HepG2 (cell line): Measurements from ENCODE around the gene CCDC57. TPM values are rescaled to one million over a fixed set of nuclear protein-coding genes. Genes with fewer than 3 reads are reported as not detected.

Experiments
- ATF7 ChIP-seq, 2 experiments: fragments of 450-650 bp in 1 of 2; sonication (generic) in 1 of 2; formaldehyde crosslinking in 1 of 2; IDR thresholded peaks; 2 replicates each; pipeline versions ENCODE4 v1.4.0 to v1.6.1; 2016 to 2020; ENCODE audit warnings: antibody characterized with exemption in 1 of 2, mild to moderate bottlenecking in 1 of 2, missing genetic modification reagents in 1 of 2
- ATM ChIP-seq: fragments of 450-650 bp; IDR thresholded peaks from 2 replicates; pipeline ENCODE4 v1.7.1; 2017; ENCODE audit warnings: mild to moderate bottlenecking, borderline replicate concordance
- CEBPG ChIP-seq: IDR thresholded peaks from 2 replicates; pipeline ENCODE4 v1.6.1; 2016
- ETS1 ChIP-seq: sonication (generic); formaldehyde crosslinking; IDR thresholded peaks from 2 replicates; pipeline ENCODE4 v1.4.0; 2020; ENCODE audit warnings: missing genetic modification reagents
- GPBP1L1 ChIP-seq: sonication (generic); formaldehyde crosslinking; IDR thresholded peaks from 2 replicates; pipeline ENCODE4 v1.5.0; 2020; ENCODE audit warnings: mild to moderate bottlenecking, missing genetic modification reagents
- ISL2 ChIP-seq: sonication (generic); formaldehyde crosslinking; IDR thresholded peaks from 2 replicates; pipeline ENCODE4 v1.5.0; 2020; ENCODE audit warnings: missing genetic modification reagents
- KAT2B ChIP-seq: fragments of 150-350 bp; IDR thresholded peaks from 2 replicates; pipeline ENCODE4 v1.6.1; 2014; ENCODE audit warnings: low read depth, low read length, borderline replicate concordance
- KMT2B ChIP-seq: IDR thresholded peaks from 2 replicates; pipeline ENCODE4 v1.6.1; 2016; ENCODE audit warnings: missing genetic modification reagents, missing compliant biosample characterization
- NBN ChIP-seq: fragments of 450-650 bp; conservative IDR thresholded peaks from 2 replicates; pipeline ENCODE4 v1.6.1; 2017
- NFE2L1 ChIP-seq: sonication (generic); formaldehyde crosslinking; IDR thresholded peaks from 2 replicates; pipeline ENCODE4 v1.4.0; 2020; ENCODE audit warnings: missing genetic modification reagents, mild to moderate bottlenecking, borderline replicate concordance
- NR1H2 ChIP-seq: sonication (generic); formaldehyde crosslinking; IDR thresholded peaks from 2 replicates; pipeline ENCODE4 v1.8.1; 2022; ENCODE audit warnings: low read depth, missing genetic modification reagents, borderline replicate concordance
- POLR2AphosphoS2 ChIP-seq: IDR thresholded peaks from 2 replicates; pipeline ENCODE4 v1.6.1; 2011; ENCODE audit warnings: low read depth, low read length, improper control_type of control experiment
- RARA ChIP-seq: IDR thresholded peaks from 2 replicates; pipeline ENCODE4 v1.6.1; 2016; ENCODE audit warnings: missing genetic modification reagents, missing compliant biosample characterization
- SMAD9 ChIP-seq: sonication (generic); formaldehyde crosslinking; IDR thresholded peaks from 2 replicates; pipeline ENCODE4 v1.5.1; 2020; ENCODE audit warnings: mild to moderate bottlenecking, missing genetic modification reagents
- SMARCE1 ChIP-seq: fragments of 450-650 bp; IDR thresholded peaks from 2 replicates; pipeline ENCODE4 v1.6.1; 2017; ENCODE audit warnings: borderline replicate concordance
- SMC3 ChIP-seq: IDR thresholded peaks from 2 replicates; pipeline ENCODE4 v1.6.1; 2011; ENCODE audit warnings: low read length, improper control_type of control experiment
- SMYD3 ChIP-seq: sonication (generic); formaldehyde crosslinking; IDR thresholded peaks from 2 replicates; pipeline ENCODE4 v1.8.1; 2023; ENCODE audit warnings: mild to moderate bottlenecking, missing genetic modification reagents
- ZFP37 ChIP-seq: sonication (generic); formaldehyde crosslinking; IDR thresholded peaks from 2 replicates; pipeline ENCODE4 v1.4.0; 2020; ENCODE audit warnings: missing genetic modification reagents, borderline replicate concordance
- ZKSCAN1 ChIP-seq: fragments of 150-350 bp; IDR thresholded peaks from 2 replicates; pipeline ENCODE4 v1.6.1; 2014; ENCODE audit warnings: low read length
- ZNF205 ChIP-seq: IDR thresholded peaks from 2 replicates; pipeline ENCODE4 v1.6.1; 2018; ENCODE audit warnings: missing biosample characterization, missing genetic modification reagents
- ZNF207 ChIP-seq: fragments of 450-650 bp; IDR thresholded peaks from 2 replicates; pipeline ENCODE4 v1.6.1; 2016; ENCODE audit warnings: antibody characterized with exemption, borderline replicate concordance
- ZNF337 ChIP-seq: sonication (generic); formaldehyde crosslinking; IDR thresholded peaks from 2 replicates; pipeline ENCODE4 v1.5.1; 2020; ENCODE audit warnings: missing genetic modification reagents, low read depth, mild to moderate bottlenecking, borderline replicate concordance
- ZNF660 ChIP-seq: sonication (generic); formaldehyde crosslinking; IDR thresholded peaks from 2 replicates; pipeline ENCODE4 v1.5.1; 2020; ENCODE audit warnings: mild to moderate bottlenecking, low read depth, missing genetic modification reagents, borderline replicate concordance
- polyA plus RNA-seq, 8 experiments: library from polyadenylated mRNA; depleted of rRNA in 3 of 8; stranded (reverse) in 7 of 8; unstranded in 1 of 8; fragments of >200 nt; fragmentation: Illumina TruSeq in 4 of 8; extraction: Trizol in 4 of 8; gene quantifications; 2 replicates each; pipeline versions ENCODE4 v1.2.1 to v1.2.3, GENCODE V29; 2011 to 2016; ENCODE audit warnings: low read depth in 4 of 8, missing spikeins in 1 of 8, mixed read lengths in 1 of 8; ENCODE audit not compliant: insufficient read depth in 1 of 8
- total RNA-seq, 5 experiments: library from RNA; depleted of rRNA; stranded (reverse); fragments of >200 nt; fragmentation: Illumina TruSeq; extraction: Trizol; gene quantifications; 2 replicates each; pipeline ENCODE4 v1.2.3, GENCODE V29; 2016; ENCODE audit warnings: low read depth in 1 of 5
- TF ChIP-seq, protein P1 (sequence below): sonication (generic); formaldehyde crosslinking; IDR thresholded peaks from 2 replicates; pipeline ENCODE4 v1.8.1; 2023; ENCODE audit warnings: missing genetic modification reagents, mild to moderate bottlenecking, borderline replicate concordance
- TF ChIP-seq, protein P2 (sequence below): sonication (generic); formaldehyde crosslinking; IDR thresholded peaks from 2 replicates; pipeline ENCODE4 v1.5.0; 2020; ENCODE audit warnings: mild to moderate bottlenecking, missing genetic modification reagents, borderline replicate concordance

CCDC57 gene
- total and polyA plus RNA-seq, 2 of the 13 experiments (the other 11 are each of a cell fraction or from before 2014, with no cell fraction given) = 59.3 to 59.9 TPM

DNA sequence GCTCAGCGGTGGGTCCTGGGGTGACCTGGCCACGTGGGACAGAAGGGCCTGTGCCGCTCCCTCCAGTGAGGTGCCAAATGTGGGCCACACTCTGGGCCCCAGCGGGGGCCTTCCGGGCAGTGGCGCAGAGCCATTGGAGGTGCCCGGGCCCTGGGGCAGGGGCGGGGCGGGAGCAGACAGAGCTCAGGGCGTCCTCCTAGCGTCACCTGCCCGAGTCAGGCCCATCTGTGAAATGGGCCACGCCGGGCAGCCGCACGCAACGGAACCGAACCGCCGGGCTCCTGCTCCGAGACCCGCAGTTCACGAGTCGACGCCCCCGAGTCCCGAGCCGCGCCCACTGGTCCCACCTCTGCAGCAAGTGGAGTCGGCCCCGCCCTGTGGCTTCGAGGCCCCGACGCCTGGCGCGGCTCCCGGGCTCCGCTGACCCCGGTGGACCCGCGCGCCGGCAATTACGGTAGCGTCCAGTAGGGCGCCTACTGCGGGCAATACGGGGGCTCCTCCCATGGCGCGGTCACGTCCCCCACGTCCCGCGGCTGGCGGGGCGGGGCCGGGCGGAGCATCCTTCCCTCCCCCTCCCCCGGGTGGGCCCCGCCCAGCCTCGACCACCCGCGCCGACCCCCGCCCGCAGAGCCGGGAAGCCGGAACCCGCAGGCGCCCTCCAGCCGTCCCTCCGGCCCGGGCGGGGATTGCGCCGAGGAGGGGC lies 18.1 kb upstream of the CCDC57 start (continued):
- TF ChIP-seq RARA = peak; percentile 86
- TF ChIP-seq ETS1 (CRISPR knock-in tag) = peak; percentile 98
- no peak for TF ChIP-seq ZNF207
- no peak for TF ChIP-seq ZNF205 (CRISPR knock-in tag)
- peak; percentile 84; the same call in 1 of the 2 replicates for TF ChIP-seq NR1H2 (CRISPR knock-in tag)
- TF ChIP-seq SMYD3 = peak; percentile 98
- TF ChIP-seq ZNF337 (CRISPR knock-in tag) = peak; percentile 81; the same call in 1 of the 2 replicates
- TF ChIP-seq, protein P1, sequence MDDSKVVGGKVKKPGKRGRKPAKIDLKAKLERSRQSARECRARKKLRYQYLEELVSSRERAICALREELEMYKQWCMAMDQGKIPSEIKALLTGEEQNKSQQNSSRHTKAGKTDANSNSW (CRISPR knock-in tag) = peak; percentile 61; the same call in 1 of the 2 replicates
- no peak for TF ChIP-seq NBN
- TF ChIP-seq KMT2B (CRISPR knock-in tag) = peak; percentile 80
- peak; percentile 78; the same call in 1 of the 2 replicates for TF ChIP-seq ZNF660
- peak; percentile 85 for TF ChIP-seq ISL2 (CRISPR knock-in tag)
- TF ChIP-seq SMAD9 (CRISPR knock-in tag) = peak; percentile 89; the same call in 1 of the 2 replicates
- peak; percentile 57 for TF ChIP-seq CEBPG
- peak; percentile 93 for TF ChIP-seq ZKSCAN1
- peak; percentile 95; the same call in 1 of the 2 replicates for TF ChIP-seq NFE2L1 (CRISPR knock-in tag)
- no peak for TF ChIP-seq ATF7 (IDR thresholded peaks at IDR 0.05)
- TF ChIP-seq ATF7 (CRISPR knock-in tag; IDR thresholded peaks at IDR 0.05) = peak; percentile 81; the same call in 1 of the 2 replicates
- TF ChIP-seq GPBP1L1 (CRISPR knock-in tag) = no peak
- peak; percentile 28; the same call in 1 of the 2 replicates for TF ChIP-seq POLR2AphosphoS2
- peak; percentile 97 for TF ChIP-seq ZFP37 (CRISPR knock-in tag)
- no peak for TF ChIP-seq ATM
- TF ChIP-seq SMC3 = no peak
- TF ChIP-seq SMARCE1 = no peak
- TF ChIP-seq KAT2B = no peak
- TF ChIP-seq, protein P2, sequence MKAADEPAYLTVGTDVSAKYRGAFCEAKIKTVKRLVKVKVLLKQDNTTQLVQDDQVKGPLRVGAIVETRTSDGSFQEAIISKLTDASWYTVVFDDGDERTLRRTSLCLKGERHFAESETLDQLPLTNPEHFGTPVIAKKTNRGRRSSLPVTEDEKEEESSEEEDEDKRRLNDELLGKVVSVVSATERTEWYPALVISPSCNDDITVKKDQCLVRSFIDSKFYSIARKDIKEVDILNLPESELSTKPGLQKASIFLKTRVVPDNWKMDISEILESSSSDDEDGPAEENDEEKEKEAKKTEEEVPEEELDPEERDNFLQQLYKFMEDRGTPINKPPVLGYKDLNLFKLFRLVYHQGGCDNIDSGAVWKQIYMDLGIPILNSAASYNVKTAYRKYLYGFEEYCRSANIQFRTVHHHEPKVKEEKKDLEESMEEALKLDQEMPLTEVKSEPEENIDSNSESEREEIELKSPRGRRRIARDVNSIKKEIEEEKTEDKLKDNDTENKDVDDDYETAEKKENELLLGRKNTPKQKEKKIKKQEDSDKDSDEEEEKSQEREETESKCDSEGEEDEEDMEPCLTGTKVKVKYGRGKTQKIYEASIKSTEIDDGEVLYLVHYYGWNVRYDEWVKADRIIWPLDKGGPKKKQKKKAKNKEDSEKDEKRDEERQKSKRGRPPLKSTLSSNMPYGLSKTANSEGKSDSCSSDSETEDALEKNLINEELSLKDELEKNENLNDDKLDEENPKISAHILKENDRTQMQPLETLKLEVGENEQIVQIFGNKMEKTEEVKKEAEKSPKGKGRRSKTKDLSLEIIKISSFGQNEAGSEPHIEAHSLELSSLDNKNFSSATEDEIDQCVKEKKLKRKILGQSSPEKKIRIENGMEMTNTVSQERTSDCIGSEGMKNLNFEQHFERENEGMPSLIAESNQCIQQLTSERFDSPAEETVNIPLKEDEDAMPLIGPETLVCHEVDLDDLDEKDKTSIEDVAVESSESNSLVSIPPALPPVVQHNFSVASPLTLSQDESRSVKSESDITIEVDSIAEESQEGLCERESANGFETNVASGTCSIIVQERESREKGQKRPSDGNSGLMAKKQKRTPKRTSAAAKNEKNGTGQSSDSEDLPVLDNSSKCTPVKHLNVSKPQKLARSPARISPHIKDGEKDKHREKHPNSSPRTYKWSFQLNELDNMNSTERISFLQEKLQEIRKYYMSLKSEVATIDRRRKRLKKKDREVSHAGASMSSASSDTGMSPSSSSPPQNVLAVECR (CRISPR knock-in tag) = peak; percentile 52; the same call in 1 of the 2 replicates
